ENCODE measurements around the gene HS3ST3A1.

Gene HS3ST3A1

GRCh38 chr17:13485327-13485726, 116.4 kb downstream of the HS3ST3A1 start:
- DNase-seq: no peak

GRCh38 chr17:13484020-13484419, 117.7 kb downstream of the HS3ST3A1 start:
- DNase-seq: no peak

GRCh38 chr17:13480877-13481276, 120.9 kb downstream of the HS3ST3A1 start:
- no peak for DNase-seq

GRCh38 chr17:13478326-13478830, 123.4 kb downstream of the HS3ST3A1 start:
- DNase-seq: no peak

- DNase-seq: no peak
These were observed 124.5 kb downstream of the HS3ST3A1 start for GRCh38 chr17:13477180-13477611.

GRCh38 chr17:13476720-13477119, 125.0 kb downstream of the HS3ST3A1 start:
- DNase-seq: no peak

- DNase-seq: no peak
These were observed 126.0 kb downstream of the HS3ST3A1 start for GRCh38 chr17:13475574-13476223.

GRCh38 chr17:13474073-13474800, 127.5 kb downstream of the HS3ST3A1 start:
- no peak for DNase-seq

- no peak for DNase-seq
These were observed 136.1 kb downstream of the HS3ST3A1 start for GRCh38 chr17:13465678-13466077.

- no peak for DNase-seq
These were observed 139.0 kb downstream of the HS3ST3A1 start for GRCh38 chr17:13462673-13463124.

- DNase-seq: no peak
These were observed 139.6 kb downstream of the HS3ST3A1 start for GRCh38 chr17:13462146-13462545.

GRCh38 chr17:13460261-13461000, 141.3 kb downstream of the HS3ST3A1 start:
- DNase-seq: no peak

GRCh38 chr17:13457783-13458182, 143.9 kb downstream of the HS3ST3A1 start:
- no peak for DNase-seq

Measured in amniotic stem cell (primary cell).